Stomach (tissue), 9 donors: ENCODE data around the gene FANK1. TPM values are rescaled to one million over a fixed set of nuclear protein-coding genes. Genes with fewer than 3 reads are reported as not detected.

Experiments used
- DNase-seq, 2 donors: peaks; one replicate each; pipeline versions ENCODE4 v3.0.0 to v3.0.0-alpha.2; 2013 to 2019
- H3K27ac ChIP-seq, 5 donors: fragments of 200-600 bp in 4 of 5; sonication (generic) in 4 of 5; one replicate each; pipeline ENCODE4 v1.5.1; 2013 to 2019; ENCODE audit warnings: mild to moderate bottlenecking in 1 of 5, moderate library complexity in 1 of 5
- H3K27me3 ChIP-seq, 3 donors: fragments of 200-600 bp; sonication (generic); one replicate each; pipeline ENCODE4 v1.5.1; 2017 to 2019; ENCODE audit warnings: mixed run types in 1 of 3
- H3K36me3 ChIP-seq, 4 donors: fragments of 200-600 bp; sonication (generic); 1 replicate in 3 of 4; 2 replicates in 1 of 4; pipeline ENCODE4 v1.5.1; 2016 to 2019
- H3K4me1 ChIP-seq, 4 donors: fragments of 200-600 bp; sonication (generic); one replicate each; pipeline ENCODE4 v1.5.1; 2016 to 2019
- H3K4me3 ChIP-seq, 4 donors: fragments of 200-600 bp; sonication (generic) in 3 of 4; one replicate each; pipeline ENCODE4 v1.5.1; 2016 to 2019; ENCODE audit warnings: mild to moderate bottlenecking in 1 of 4
- H3K9me3 ChIP-seq, 4 donors: fragments of 200-600 bp; sonication (generic); one replicate each; pipeline ENCODE4 v1.5.1; 2016 to 2019
- EP300 ChIP-seq: sonication (generic); formaldehyde crosslinking; IDR thresholded peaks from one replicate; pipeline ENCODE4 v1.6.1; 2017; ENCODE audit warnings: antibody characterized with exemption
- POLR2A ChIP-seq, 4 donors: fragments of 450-650 bp; IDR thresholded peaks; one replicate each; pipeline ENCODE4 v1.6.1; 2016; ENCODE audit warnings: antibody characterized with exemption in 4 of 4, control low read depth in 2 of 4, mild to moderate bottlenecking in 1 of 4, moderate library complexity in 1 of 4
- POLR2AphosphoS5 ChIP-seq, 3 donors: sonication (generic); formaldehyde crosslinking; IDR thresholded peaks; one replicate each; pipeline ENCODE4 v1.6.1; 2016; ENCODE audit warnings: antibody characterized with exemption in 3 of 3
- WGBS, 5 donors: extraction: QIAGEN DNeasy Blood & Tissue Kit in 3 of 5; methylation state at CpG; one replicate each; pipeline versions ENCODE4 v1.1.5 to v1.1.7; 2013 to 2018; 5-methylcytosine and 5-hydroxymethylcytosine counted together
- intact Hi-C: fragments of 100-400 bp; cut with DNase I; formaldehyde crosslinking; loops from one replicate; pipeline ENCODE4 v1.15.1; 2023; ENCODE audit warnings: low total_unique reads
- polyA plus RNA-seq, 3 donors: library from polyadenylated mRNA; stranded (reverse); fragments of 200-250 nt; gene quantifications; one replicate each; pipeline ENCODE4 v1.2.3, GENCODE V29; 2013
- total RNA-seq, 5 donors: library from RNA; depleted of rRNA; stranded (reverse); fragments of >200 nt; gene quantifications; one replicate each; pipeline versions ENCODE4 v1.1.0 to v1.2.3, GENCODE V29; 2014 to 2016
- TF ChIP-seq, protein P1 (sequence below), 7 experiments: fragments of 450-650 bp in 4 of 7; fragments of 200-600 bp in 3 of 7; sonication (generic) in 3 of 7; IDR thresholded peaks; one replicate each; pipeline ENCODE4 v1.5.1; 2016 to 2019; ENCODE audit warnings: antibody characterized with exemption in 7 of 7, control low read depth in 2 of 7, mild to moderate bottlenecking in 1 of 7
- donor health status: healthy with polysubstance abuse.
- donor health status: Bipolar disorder and iron deficiency.
- donor health status: healthy.

The FANK1 gene
- total and polyA plus RNA-seq, 8 donors, result 1.6 to 13.3 (median 6.4) TPM

DNA sequence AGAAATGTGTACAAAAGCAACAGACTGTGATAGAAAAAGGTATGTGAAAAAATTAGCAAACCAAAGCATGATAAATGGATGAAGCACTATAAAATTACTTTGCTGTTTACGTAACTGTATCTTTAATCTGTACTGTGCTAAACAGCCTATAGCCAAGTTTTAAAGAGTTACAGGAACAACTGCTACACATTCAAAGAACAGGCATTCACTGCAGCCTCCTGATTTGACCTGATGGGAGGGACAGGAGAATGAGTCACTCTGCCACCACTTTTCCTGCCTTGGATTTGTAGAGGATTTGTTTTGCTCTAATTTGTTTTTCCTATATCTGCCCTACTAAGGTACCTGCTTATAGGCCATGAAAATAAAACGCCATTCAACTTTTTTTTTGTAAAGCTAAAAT is 116.1 kb downstream of the FANK1 start:
- Histone ChIP-seq H3K9me3 (no peaks in the 10 kb centered on the region), H3K4me3 (no peak overlapping the region), H3K36me3 (peaks cover 0 to 14% (median 3%) of the 10 kb centered on the region in 4 donors), H3K27me3 (no peaks in the 10 kb centered on the region), H3K27ac (no peak overlapping the region), H3K4me1 (peaks cover 0 to 6% (median 0%) of the 10 kb centered on the region in 4 donors)
- WGBS, 5 donors, result 95 to 96% (median 95%) methylated on average over 2 of the region's 2 CpGs
- no peak for DNase-seq
- intact Hi-C loops, result no loop called here
- TF ChIP-seq POLR2A (IDR thresholded peaks at IDR 0.05), result no peak
- no peak for TF ChIP-seq POLR2AphosphoS5 (IDR thresholded peaks at IDR 0.05)
- TF ChIP-seq, protein P1, sequence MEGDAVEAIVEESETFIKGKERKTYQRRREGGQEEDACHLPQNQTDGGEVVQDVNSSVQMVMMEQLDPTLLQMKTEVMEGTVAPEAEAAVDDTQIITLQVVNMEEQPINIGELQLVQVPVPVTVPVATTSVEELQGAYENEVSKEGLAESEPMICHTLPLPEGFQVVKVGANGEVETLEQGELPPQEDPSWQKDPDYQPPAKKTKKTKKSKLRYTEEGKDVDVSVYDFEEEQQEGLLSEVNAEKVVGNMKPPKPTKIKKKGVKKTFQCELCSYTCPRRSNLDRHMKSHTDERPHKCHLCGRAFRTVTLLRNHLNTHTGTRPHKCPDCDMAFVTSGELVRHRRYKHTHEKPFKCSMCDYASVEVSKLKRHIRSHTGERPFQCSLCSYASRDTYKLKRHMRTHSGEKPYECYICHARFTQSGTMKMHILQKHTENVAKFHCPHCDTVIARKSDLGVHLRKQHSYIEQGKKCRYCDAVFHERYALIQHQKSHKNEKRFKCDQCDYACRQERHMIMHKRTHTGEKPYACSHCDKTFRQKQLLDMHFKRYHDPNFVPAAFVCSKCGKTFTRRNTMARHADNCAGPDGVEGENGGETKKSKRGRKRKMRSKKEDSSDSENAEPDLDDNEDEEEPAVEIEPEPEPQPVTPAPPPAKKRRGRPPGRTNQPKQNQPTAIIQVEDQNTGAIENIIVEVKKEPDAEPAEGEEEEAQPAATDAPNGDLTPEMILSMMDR (IDR thresholded peaks at IDR 0.05), result no peak
- TF ChIP-seq EP300, result no peak

GRCh38 chr10:126013489-126014281 is 117.3 kb downstream of the FANK1 start:
- H3K9me3 ChIP-seq, result no peaks in the 10 kb centered on the region
- H3K27ac ChIP-seq, result no peak overlapping the region
- H3K27me3 ChIP-seq, result no peaks in the 10 kb centered on the region
- peaks cover 0 to 13% (median 3%) of the 10 kb centered on the region in 4 donors for H3K36me3 ChIP-seq
- 54 to 70% (median 59%) methylated on average over 10 of the region's 10 CpGs for WGBS, 5 donors
- peaks cover 0 to 6% (median 0%) of the 10 kb centered on the region in 4 donors for H3K4me1 ChIP-seq
- no peak overlapping the region for H3K4me3 ChIP-seq
- peak in 1 of 2 donors; percentile 39 for DNase-seq
- TF ChIP-seq POLR2AphosphoS5 (IDR thresholded peaks at IDR 0.05), result peak in 1 of 3 donors; percentile 7
- TF ChIP-seq, protein P1 (IDR thresholded peaks at IDR 0.05), result no peak
- intact Hi-C loops, result no loop called here

DNA sequence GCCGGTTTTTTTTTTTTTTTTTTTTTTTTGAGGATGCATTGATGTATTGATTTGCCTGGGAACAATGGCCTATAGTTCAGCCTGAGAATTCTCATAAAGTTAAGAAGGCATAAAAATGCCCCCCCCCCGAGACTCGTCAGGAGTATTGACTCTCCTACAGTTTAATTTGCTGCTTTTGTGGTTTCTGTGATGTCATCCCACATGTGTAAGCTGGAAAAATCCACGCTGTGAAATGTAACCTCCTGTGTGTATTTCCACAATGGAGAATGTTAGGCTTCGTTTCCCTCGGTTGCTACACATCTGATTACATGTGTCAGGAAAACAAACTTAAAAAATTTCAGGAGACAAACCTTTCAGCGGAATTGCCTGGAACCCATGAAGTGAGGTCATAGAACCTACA is 117.9 kb downstream of the FANK1 start:
- peaks cover 0 to 6% (median 0%) of the 10 kb centered on the region in 4 donors for H3K4me1 ChIP-seq
- H3K9me3 ChIP-seq, result no peaks in the 10 kb centered on the region
- intact Hi-C loops, result no loop called here
- no peak overlapping the region for H3K4me3 ChIP-seq
- 44 to 78% (median 64%) methylated on average over 7 of the region's 7 CpGs for WGBS, 5 donors
- peaks cover 0 to 7% (median 3%) of the 10 kb centered on the region in 4 donors for H3K36me3 ChIP-seq
- H3K27ac ChIP-seq, result no peak overlapping the region
- no peaks in the 10 kb centered on the region for H3K27me3 ChIP-seq
- peak in 1 of 2 donors; percentile 9 for DNase-seq
- no peak for TF ChIP-seq POLR2AphosphoS5 (IDR thresholded peaks at IDR 0.05)
- TF ChIP-seq, protein P1 (IDR thresholded peaks at IDR 0.05), result no peak
- TF ChIP-seq POLR2A (IDR thresholded peaks at IDR 0.05), result no peak
- no peak for TF ChIP-seq EP300

GRCh38 chr10:126015413-126015812 is 119.0 kb downstream of the FANK1 start:
- 58 to 75% (median 62%) methylated on average over 3 of the region's 3 CpGs for whole genome bisulfite sequencing, 5 donors
- TF ChIP-seq POLR2A (IDR thresholded peaks at IDR 0.05) (no peak), POLR2AphosphoS5 (IDR thresholded peaks at IDR 0.05) (no peak), EP300 (no peak)
- TF ChIP-seq, protein P1 (IDR thresholded peaks at IDR 0.05), result no peak
- H3K4me1 ChIP-seq, result peaks cover 0 to 6% (median 0%) of the 10 kb centered on the region in 4 donors
- H3K4me3 ChIP-seq, result no peak overlapping the region
- H3K36me3 ChIP-seq, result no peaks in the 10 kb centered on the region
- H3K9me3 ChIP-seq, result no peaks in the 10 kb centered on the region
- DNase-seq, result peak in 1 of 2 donors; percentile 19
- no peaks in the 10 kb centered on the region for H3K27me3 ChIP-seq
- intact Hi-C loops, result no loop called here
- no peak overlapping the region for H3K27ac ChIP-seq
